Measurements from ENCODE around the gene TCF4.

TCF4 gene

GRCh38 chr18:55420665-55421307, 167.2 kb downstream of the TCF4 start:
- Histone ChIP-seq H3K9me3 (ENCODE audit: control insufficient read depth, low read length) (no peaks in the 10 kb centered on the region), H3K4me3 (ENCODE audit: insufficient read depth, low read depth, low read length, poor library complexity, severe bottlenecking) (no peak overlapping the region), H3K4me1 (ENCODE audit: control insufficient read depth, insufficient read depth, low read length, poor library complexity, severe bottlenecking) (no peaks in the 10 kb centered on the region), H3K27me3 (replicated peaks; ENCODE audit: control insufficient read depth, insufficient read depth, low read length, poor library complexity, severe bottlenecking) (no peaks in the 10 kb centered on the region), H3K36me3 (ENCODE audit: control insufficient read depth, insufficient read depth, low read length) (no peaks in the 10 kb centered on the region), H3K27ac (ENCODE audit: insufficient read depth, low read length, poor library complexity, severe bottlenecking) (no peak overlapping the region)
- DNase-seq, result no peak

- Histone ChIP-seq H3K36me3 (ENCODE audit: control insufficient read depth, insufficient read depth, low read length) (no peaks in the 10 kb centered on the region), H3K9me3 (ENCODE audit: control insufficient read depth, low read length) (no peaks in the 10 kb centered on the region), H3K27me3 (replicated peaks; ENCODE audit: control insufficient read depth, insufficient read depth, low read length, poor library complexity, severe bottlenecking) (no peaks in the 10 kb centered on the region), H3K27ac (ENCODE audit: insufficient read depth, low read length, poor library complexity, severe bottlenecking) (no peak overlapping the region), H3K4me1 (ENCODE audit: control insufficient read depth, insufficient read depth, low read length, poor library complexity, severe bottlenecking) (no peaks in the 10 kb centered on the region), H3K4me3 (ENCODE audit: insufficient read depth, low read depth, low read length, poor library complexity, severe bottlenecking) (no peak overlapping the region)
- no peak for DNase-seq
Measured at GRCh38 chr18:55419947-55420664, 167.9 kb downstream of the TCF4 start.

GRCh38 chr18:55419132-55419946, 168.7 kb downstream of the TCF4 start:
- no peak overlapping the region for H3K27ac ChIP-seq (ENCODE audit: insufficient read depth, low read length, poor library complexity, severe bottlenecking)
- no peak overlapping the region for H3K4me3 ChIP-seq (ENCODE audit: insufficient read depth, low read depth, low read length, poor library complexity, severe bottlenecking)
- no peaks in the 10 kb centered on the region for H3K4me1 ChIP-seq (ENCODE audit: control insufficient read depth, insufficient read depth, low read length, poor library complexity, severe bottlenecking)

GRCh38 chr18:55418439-55418838, 169.6 kb downstream of the TCF4 start:
- no peaks in the 10 kb centered on the region for H3K4me1 ChIP-seq (ENCODE audit: control insufficient read depth, insufficient read depth, low read length, poor library complexity, severe bottlenecking)

More at GRCh38 chr18:55419132-55419946, 168.7 kb downstream of the TCF4 start:
- no peak for DNase-seq
- Histone ChIP-seq H3K27me3 (replicated peaks; ENCODE audit: control insufficient read depth, insufficient read depth, low read length, poor library complexity, severe bottlenecking) (no peaks in the 10 kb centered on the region), H3K36me3 (ENCODE audit: control insufficient read depth, insufficient read depth, low read length) (no peaks in the 10 kb centered on the region), H3K9me3 (ENCODE audit: control insufficient read depth, low read length) (no peaks in the 10 kb centered on the region)

GRCh38 chr18:55416791-55417190, 171.2 kb downstream of the TCF4 start:
- Histone ChIP-seq H3K4me1 (ENCODE audit: control insufficient read depth, insufficient read depth, low read length, poor library complexity, severe bottlenecking) (no peaks in the 10 kb centered on the region), H3K9me3 (ENCODE audit: control insufficient read depth, low read length) (no peaks in the 10 kb centered on the region), H3K27me3 (replicated peaks; ENCODE audit: control insufficient read depth, insufficient read depth, low read length, poor library complexity, severe bottlenecking) (no peaks in the 10 kb centered on the region), H3K36me3 (ENCODE audit: control insufficient read depth, insufficient read depth, low read length) (no peaks in the 10 kb centered on the region), H3K27ac (ENCODE audit: insufficient read depth, low read length, poor library complexity, severe bottlenecking) (no peak overlapping the region), H3K4me3 (ENCODE audit: insufficient read depth, low read depth, low read length, poor library complexity, severe bottlenecking) (no peak overlapping the region)
- DNase-seq, result no peak

More at GRCh38 chr18:55418439-55418838, 169.6 kb downstream of the TCF4 start:
- no peak overlapping the region for H3K27ac ChIP-seq (ENCODE audit: insufficient read depth, low read length, poor library complexity, severe bottlenecking)
- DNase-seq, result no peak
- H3K36me3 ChIP-seq (ENCODE audit: control insufficient read depth, insufficient read depth, low read length), result no peaks in the 10 kb centered on the region
- H3K9me3 ChIP-seq (ENCODE audit: control insufficient read depth, low read length), result no peaks in the 10 kb centered on the region
- H3K4me3 ChIP-seq (ENCODE audit: insufficient read depth, low read depth, low read length, poor library complexity, severe bottlenecking), result no peak overlapping the region
- no peaks in the 10 kb centered on the region for H3K27me3 ChIP-seq (replicated peaks; ENCODE audit: control insufficient read depth, insufficient read depth, low read length, poor library complexity, severe bottlenecking)

- Histone ChIP-seq H3K4me1 (ENCODE audit: control insufficient read depth, insufficient read depth, low read length, poor library complexity, severe bottlenecking) (no peaks in the 10 kb centered on the region), H3K9me3 (ENCODE audit: control insufficient read depth, low read length) (no peaks in the 10 kb centered on the region), H3K27ac (ENCODE audit: insufficient read depth, low read length, poor library complexity, severe bottlenecking) (no peak overlapping the region), H3K4me3 (ENCODE audit: insufficient read depth, low read depth, low read length, poor library complexity, severe bottlenecking) (no peak overlapping the region), H3K36me3 (ENCODE audit: control insufficient read depth, insufficient read depth, low read length) (no peaks in the 10 kb centered on the region), H3K27me3 (replicated peaks; ENCODE audit: control insufficient read depth, insufficient read depth, low read length, poor library complexity, severe bottlenecking) (no peaks in the 10 kb centered on the region)
- peak; percentile 1 to 32 (median 8) for DNase-seq
Measured at GRCh38 chr18:55415258-55415871, 172.6 kb downstream of the TCF4 start.

- no peak for DNase-seq
- H3K27ac ChIP-seq (ENCODE audit: insufficient read depth, low read length, poor library complexity, severe bottlenecking), result no peak overlapping the region
- H3K4me3 ChIP-seq (ENCODE audit: insufficient read depth, low read depth, low read length, poor library complexity, severe bottlenecking), result no peak overlapping the region
- no peaks in the 10 kb centered on the region for H3K9me3 ChIP-seq (ENCODE audit: control insufficient read depth, low read length)
- no peaks in the 10 kb centered on the region for H3K36me3 ChIP-seq (ENCODE audit: control insufficient read depth, insufficient read depth, low read length)
- no peaks in the 10 kb centered on the region for H3K4me1 ChIP-seq (ENCODE audit: control insufficient read depth, insufficient read depth, low read length, poor library complexity, severe bottlenecking)
- H3K27me3 ChIP-seq (replicated peaks; ENCODE audit: control insufficient read depth, insufficient read depth, low read length, poor library complexity, severe bottlenecking), result no peaks in the 10 kb centered on the region
Measured at GRCh38 chr18:55414475-55414874, 173.5 kb downstream of the TCF4 start.

- Histone ChIP-seq H3K27me3 (replicated peaks; ENCODE audit: control insufficient read depth, insufficient read depth, low read length, poor library complexity, severe bottlenecking) (no peaks in the 10 kb centered on the region), H3K36me3 (ENCODE audit: control insufficient read depth, insufficient read depth, low read length) (no peaks in the 10 kb centered on the region), H3K9me3 (ENCODE audit: control insufficient read depth, low read length) (no peaks in the 10 kb centered on the region), H3K27ac (ENCODE audit: insufficient read depth, low read length, poor library complexity, severe bottlenecking) (no peak overlapping the region), H3K4me1 (ENCODE audit: control insufficient read depth, insufficient read depth, low read length, poor library complexity, severe bottlenecking) (no peaks in the 10 kb centered on the region), H3K4me3 (ENCODE audit: insufficient read depth, low read depth, low read length, poor library complexity, severe bottlenecking) (no peak overlapping the region)
- DNase-seq, result no peak
Measured at GRCh38 chr18:55413474-55413873, 174.5 kb downstream of the TCF4 start.

- no peaks in the 10 kb centered on the region for H3K4me1 ChIP-seq (ENCODE audit: control insufficient read depth, insufficient read depth, low read length, poor library complexity, severe bottlenecking)
- no peak overlapping the region for H3K27ac ChIP-seq (ENCODE audit: insufficient read depth, low read length, poor library complexity, severe bottlenecking)
- no peaks in the 10 kb centered on the region for H3K27me3 ChIP-seq (replicated peaks; ENCODE audit: control insufficient read depth, insufficient read depth, low read length, poor library complexity, severe bottlenecking)
- no peaks in the 10 kb centered on the region for H3K36me3 ChIP-seq (ENCODE audit: control insufficient read depth, insufficient read depth, low read length)
- no peak for DNase-seq
- H3K9me3 ChIP-seq (ENCODE audit: control insufficient read depth, low read length), result no peaks in the 10 kb centered on the region
- H3K4me3 ChIP-seq (ENCODE audit: insufficient read depth, low read depth, low read length, poor library complexity, severe bottlenecking), result no peak overlapping the region
Measured at GRCh38 chr18:55407774-55408535, 180.0 kb downstream of the TCF4 start.
